Fibroblast of gingiva (primary cell): ENCODE data around the gene MZT2A.
"Not testable (repeated sequence)": the region's sequence is repeated elsewhere in the genome, so short reads cannot be mapped to it uniquely, and the experiment has no call there.

Experiments used
- DNase-seq: peaks from one replicate; pipeline ENCODE4 v3.0.0-alpha.2; 2011; ENCODE audit warnings: low read depth

Gene MZT2A

DNA sequence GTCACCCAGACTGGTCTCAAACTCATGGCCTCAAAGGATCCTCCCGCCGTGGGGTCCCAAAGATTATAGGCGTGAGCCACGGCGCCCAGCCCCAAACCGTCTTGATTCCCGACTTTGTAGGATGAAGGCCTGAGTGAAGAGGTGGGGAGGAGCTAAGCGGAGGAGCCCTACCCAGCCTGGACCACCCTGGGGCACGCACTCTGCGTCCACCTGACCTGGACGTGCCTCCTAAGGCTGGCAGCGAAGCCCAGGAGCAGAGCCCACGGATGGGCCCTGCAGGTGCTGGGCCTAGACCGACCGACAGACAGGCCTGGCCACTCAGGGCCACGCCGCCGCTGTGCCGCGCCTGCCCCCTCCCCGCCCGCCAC is 744 bp downstream of the MZT2A start:
- not testable (repeated sequence) for DNase-seq

- DNase-seq, result not testable (repeated sequence)
Observed at GRCh38 chr2:131490616-131491468, 1.4 kb downstream of the MZT2A start.

GRCh38 chr2:131488306-131489205 is 3.6 kb downstream of the MZT2A start:
- DNase-seq, result no peak

GRCh38 chr2:131486201-131486902 is 5.8 kb downstream of the MZT2A start:
- not testable (repeated sequence) for DNase-seq

DNA sequence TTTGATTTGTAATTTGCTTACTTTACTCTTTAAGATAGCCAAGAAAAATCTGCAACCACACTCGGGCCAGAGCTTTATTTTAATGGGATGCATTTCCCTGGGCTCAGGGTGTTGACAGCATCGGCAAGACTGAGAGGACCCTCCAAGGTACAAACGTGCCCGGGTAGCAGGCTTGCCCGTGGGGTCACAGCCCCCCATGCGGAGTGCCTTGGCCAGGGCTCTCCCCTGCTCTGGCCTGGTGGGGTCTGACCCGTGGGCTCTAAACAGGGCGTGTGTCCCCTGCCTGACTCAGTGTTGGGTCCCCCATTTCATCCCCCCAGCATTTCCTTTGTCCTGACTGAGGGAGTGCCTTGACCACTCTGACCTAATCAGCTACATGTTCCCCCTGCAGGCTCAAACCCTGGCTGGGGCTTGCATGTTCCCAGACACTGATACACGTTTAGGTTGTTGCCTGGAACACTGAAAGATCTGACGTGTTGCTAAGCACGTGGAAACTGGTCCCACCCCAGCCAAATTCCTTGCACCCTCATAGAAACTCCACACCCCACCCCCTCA is 7.2 kb downstream of the MZT2A start:
- not testable (repeated sequence) for DNase-seq

DNA sequence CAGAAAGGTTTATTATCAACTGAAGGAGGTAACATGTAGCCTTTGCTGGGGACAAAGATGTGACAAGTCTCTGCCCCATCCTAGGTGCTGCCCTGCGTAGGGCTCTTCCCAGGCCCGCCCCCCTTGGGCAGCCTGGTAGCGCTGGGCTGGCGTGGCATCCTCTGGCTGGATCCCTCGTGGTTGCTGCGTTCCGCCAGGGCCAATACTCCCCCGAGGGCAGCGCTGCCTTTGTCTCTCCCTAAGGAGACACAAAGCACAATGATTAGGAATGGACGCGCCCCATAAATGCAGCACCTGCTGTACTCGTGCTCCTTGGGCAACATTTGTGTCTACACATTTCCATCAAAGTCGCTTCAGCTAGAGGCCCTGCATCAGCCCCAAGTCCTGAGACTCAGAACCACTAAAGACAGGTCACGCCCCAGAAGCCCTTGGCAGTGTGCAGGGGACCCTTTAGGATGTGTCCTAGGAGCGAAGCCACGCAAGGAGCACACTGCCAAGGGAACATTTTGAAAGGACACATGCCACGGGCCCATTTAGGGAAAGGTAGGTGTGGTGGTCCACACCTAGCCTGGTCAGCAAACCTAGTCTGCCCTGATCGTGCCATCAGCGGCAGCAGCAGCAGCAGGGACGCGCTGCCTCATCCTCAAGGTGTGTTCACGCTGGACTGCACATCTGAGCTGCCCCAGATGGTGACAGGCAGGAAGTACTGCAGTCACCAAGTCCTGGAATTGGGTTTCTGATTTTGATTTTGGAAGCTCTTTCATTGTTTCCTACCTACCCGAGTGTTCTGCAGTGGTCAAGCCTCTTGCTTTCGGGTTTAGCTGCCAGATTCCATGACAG is 8.0 kb downstream of the MZT2A start:
- not testable (repeated sequence) for DNase-seq

- DNase-seq, result not testable (repeated sequence)
Observed at GRCh38 chr2:131482506-131483155, 9.6 kb downstream of the MZT2A start.

- DNase-seq, result not testable (repeated sequence)
Observed at GRCh38 chr2:131480351-131480750, 11.8 kb downstream of the MZT2A start.

GRCh38 chr2:131478850-131479461 is 13.2 kb downstream of the MZT2A start:
- DNase-seq, result not testable (repeated sequence)

GRCh38 chr2:131478074-131478849 is 13.9 kb downstream of the MZT2A start:
- DNase-seq, result not testable (repeated sequence)

- DNase-seq, result not testable (repeated sequence)
Observed at GRCh38 chr2:131477227-131477626, 15.0 kb downstream of the MZT2A start.

DNA sequence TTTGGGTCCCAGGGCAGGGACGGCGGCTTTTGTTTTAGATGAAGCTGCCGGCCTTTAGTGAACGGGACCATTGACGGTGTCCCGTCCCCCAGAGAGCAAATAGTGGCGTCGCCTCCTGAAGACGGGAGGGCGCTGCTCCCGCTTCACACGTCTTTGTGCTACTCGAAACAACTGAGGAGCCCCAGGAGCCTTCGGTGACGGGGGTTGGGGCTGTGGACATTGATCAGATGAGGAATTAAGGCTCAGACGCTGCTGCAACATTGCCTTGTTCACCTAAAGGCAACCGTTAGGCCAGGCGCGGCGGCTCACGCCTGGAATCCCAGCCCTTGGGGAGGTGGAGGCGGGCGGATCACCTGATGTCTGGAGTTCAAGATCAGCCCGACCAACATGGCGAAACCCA is 15.8 kb downstream of the MZT2A start:
- DNase-seq, result not testable (repeated sequence)

- DNase-seq, result no peak
Observed at GRCh38 chr2:131475831-131476230, 16.4 kb downstream of the MZT2A start, which contains the start of gene TUBA3D. TUBA3D (plus strand) TSS chr2:131476119; CDS start chr2:131476200, 81 bp downstream.

GRCh38 chr2:131473266-131473665 is 18.9 kb downstream of the MZT2A start:
- DNase-seq, result not testable (repeated sequence)

- not testable (repeated sequence) for DNase-seq
Observed at GRCh38 chr2:131471624-131472023, 20.6 kb downstream of the MZT2A start.

DNA sequence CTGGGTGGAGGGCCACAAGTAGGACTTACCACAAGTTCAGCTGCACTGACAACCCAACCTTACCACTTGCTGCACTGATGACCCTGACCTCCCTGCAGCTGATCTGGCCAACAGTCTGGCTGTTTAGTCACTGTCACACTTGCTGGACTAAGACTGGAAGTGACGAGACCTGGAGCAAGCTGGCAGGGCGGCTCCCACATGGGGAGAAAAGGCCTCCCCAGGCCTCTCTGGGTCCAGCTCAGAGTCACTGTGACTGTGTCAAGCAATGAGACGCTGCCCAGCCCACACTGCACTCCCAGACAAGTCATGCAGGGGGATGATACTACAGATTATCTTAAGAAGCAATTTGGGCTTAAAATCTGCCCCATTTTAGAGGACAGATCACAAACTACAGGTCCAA is 21.3 kb downstream of the MZT2A start:
- DNase-seq, result not testable (repeated sequence)

GRCh38 chr2:131467722-131468121 is 24.5 kb downstream of the MZT2A start:
- not testable (repeated sequence) for DNase-seq

- DNase-seq, result not testable (repeated sequence)
Observed at GRCh38 chr2:131454914-131455313, 37.3 kb downstream of the MZT2A start.
